ENCODE data around the gene SLC39A11.

SLC39A11 gene

GRCh38 chr17:72667096-72668063 lies 425.1 kb downstream of the SLC39A11 start:
- DNase-seq (ENCODE audit: low read depth in 4 of 4, low spot score in 1 of 4): no peak

- no peak for DNase-seq (ENCODE audit: low read depth in 4 of 4, low spot score in 1 of 4)
Measured at GRCh38 chr17:72665852-72666851, 426.3 kb downstream of the SLC39A11 start.

- DNase-seq (ENCODE audit: low read depth in 4 of 4, low spot score in 1 of 4): no peak
Measured at GRCh38 chr17:72662827-72663190, 429.7 kb downstream of the SLC39A11 start.

GRCh38 chr17:72661945-72662826 lies 430.3 kb downstream of the SLC39A11 start:
- no peak for DNase-seq (ENCODE audit: low read depth in 4 of 4, low spot score in 1 of 4)

GRCh38 chr17:72661116-72661944 lies 431.2 kb downstream of the SLC39A11 start:
- no peak for DNase-seq (ENCODE audit: low read depth in 4 of 4, low spot score in 1 of 4)

GRCh38 chr17:72660274-72661115 lies 432.0 kb downstream of the SLC39A11 start:
- no peak for DNase-seq (ENCODE audit: low read depth in 4 of 4, low spot score in 1 of 4)

- DNase-seq (ENCODE audit: low read depth in 4 of 4, low spot score in 1 of 4): no peak
Measured at GRCh38 chr17:72659811-72660210, 432.7 kb downstream of the SLC39A11 start.

GRCh38 chr17:72658675-72659074 lies 433.8 kb downstream of the SLC39A11 start:
- DNase-seq (ENCODE audit: low read depth in 4 of 4, low spot score in 1 of 4): no peak

GRCh38 chr17:72657467-72658317 lies 434.8 kb downstream of the SLC39A11 start:
- no peak for DNase-seq (ENCODE audit: low read depth in 4 of 4, low spot score in 1 of 4)

GRCh38 chr17:72656130-72656763 lies 436.2 kb downstream of the SLC39A11 start:
- DNase-seq (ENCODE audit: low read depth in 4 of 4, low spot score in 1 of 4): no peak

GRCh38 chr17:72654706-72655105 lies 437.8 kb downstream of the SLC39A11 start:
- no peak for DNase-seq (ENCODE audit: low read depth in 4 of 4, low spot score in 1 of 4)

- DNase-seq (ENCODE audit: low read depth in 4 of 4, low spot score in 1 of 4): no peak
Measured at GRCh38 chr17:72651988-72652387, 440.5 kb downstream of the SLC39A11 start.

- DNase-seq (ENCODE audit: low read depth in 4 of 4, low spot score in 1 of 4): no peak
Measured at GRCh38 chr17:72648702-72649101, 443.8 kb downstream of the SLC39A11 start.

- DNase-seq (ENCODE audit: low read depth in 4 of 4, low spot score in 1 of 4): no peak
Measured at GRCh38 chr17:72646176-72646575, 446.3 kb downstream of the SLC39A11 start.

- DNase-seq (ENCODE audit: low read depth in 4 of 4, low spot score in 1 of 4): no peak
Measured at GRCh38 chr17:72644492-72644891, 448.0 kb downstream of the SLC39A11 start.

GRCh38 chr17:72643575-72644216 lies 448.8 kb downstream of the SLC39A11 start:
- DNase-seq (ENCODE audit: low read depth in 4 of 4, low spot score in 1 of 4): no peak

GRCh38 chr17:72642720-72643119 lies 449.8 kb downstream of the SLC39A11 start:
- DNase-seq (ENCODE audit: low read depth in 4 of 4, low spot score in 1 of 4): no peak

Measured in stimulated activated CD4-positive, alpha-beta T cell treated with anti-CD3 and anti-CD28 coated beads, Interleukin-1b, Interleukin-23, amount 100 ng/mL, for 24 hours (primary cell).